Measurements from ENCODE around the gene INSIG2. TPM values are rescaled to one million over a fixed set of nuclear protein-coding genes. Genes with fewer than 3 reads are reported as not detected.

Gene INSIG2
- total RNA-seq, result 4.0 TPM

GRCh38 chr2:118088051-118089024 lies at the start of gene INSIG2:
Gene INSIG2 (plus strand): TSS chr2:118088471. CDS start chr2:118096557, 8,086 bp downstream.
- H3K4me3 ChIP-seq (ENCODE audit: low read length), result peak within 1 kb of the TSS; percentile 67
- no peaks in the 10 kb centered on the region for H3K27me3 ChIP-seq (ENCODE audit: insufficient read depth, low read length)
- no peaks in the 10 kb centered on the region for H3K9me3 ChIP-seq (ENCODE audit: low read depth, low read length)
- H3K4me1 ChIP-seq (ENCODE audit: insufficient read depth, low read length), result peaks cover 21% of the 10 kb centered on the region

DNA sequence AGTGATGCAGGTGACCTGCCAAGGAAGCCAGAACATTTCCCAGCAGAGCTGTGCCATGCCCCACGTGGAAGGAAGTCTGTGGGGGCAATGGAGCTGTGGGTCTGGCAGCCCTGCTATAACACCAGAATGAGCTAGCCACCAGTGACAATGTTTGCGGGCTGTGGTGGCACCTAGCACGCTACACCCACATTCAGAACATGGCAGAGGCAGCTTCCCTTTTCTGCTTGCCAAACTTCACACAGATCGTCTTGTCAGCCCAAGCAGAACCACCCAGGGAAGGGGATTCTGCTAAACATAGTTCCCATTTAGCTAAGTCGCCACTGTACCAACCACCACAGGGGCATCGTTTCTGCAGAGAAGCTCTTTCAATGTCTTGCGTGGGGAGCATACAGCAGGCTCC lies 47.4 kb upstream of the INSIG2 start:
- H3K4me1 ChIP-seq (ENCODE audit: insufficient read depth, low read length), result no peaks in the 10 kb centered on the region
- peaks cover 5% of the 10 kb centered on the region for H3K9me3 ChIP-seq (ENCODE audit: low read depth, low read length)
- H3K4me3 ChIP-seq (ENCODE audit: low read length), result no peak overlapping the region
- H3K27me3 ChIP-seq (ENCODE audit: insufficient read depth, low read length), result peaks cover 49% of the 10 kb centered on the region

GRCh38 chr2:118044103-118044716 lies 44.1 kb upstream of the INSIG2 start:
- Histone ChIP-seq H3K4me1 (ENCODE audit: insufficient read depth, low read length) (peaks cover 8% of the 10 kb centered on the region), H3K27me3 (ENCODE audit: insufficient read depth, low read length) (peaks cover 47% of the 10 kb centered on the region), H3K4me3 (ENCODE audit: low read length) (no peak overlapping the region), H3K9me3 (ENCODE audit: low read depth, low read length) (no peaks in the 10 kb centered on the region)

DNA sequence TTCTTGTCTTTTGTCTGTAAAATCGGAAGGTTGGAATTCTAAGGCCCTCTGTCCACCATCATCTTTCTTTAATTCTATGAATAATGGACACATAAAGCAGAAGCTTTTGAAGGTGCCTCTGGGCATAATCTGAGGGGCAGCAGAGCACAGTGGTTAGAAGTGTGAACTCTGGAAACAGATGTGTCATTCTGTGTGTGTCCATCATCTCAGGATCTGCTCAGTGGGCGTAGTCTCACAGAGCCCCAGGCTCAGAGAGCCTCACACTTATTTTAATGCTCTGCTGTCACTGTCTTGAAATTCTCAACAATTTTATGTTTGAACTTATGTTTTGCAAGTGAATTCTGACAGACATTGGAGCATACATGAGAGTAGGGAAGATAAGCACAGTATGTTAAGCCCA lies 43.4 kb upstream of the INSIG2 start:
- Histone ChIP-seq H3K4me1 (ENCODE audit: insufficient read depth, low read length) (peaks cover 14% of the 10 kb centered on the region), H3K27me3 (ENCODE audit: insufficient read depth, low read length) (peaks cover 42% of the 10 kb centered on the region), H3K9me3 (ENCODE audit: low read depth, low read length) (no peaks in the 10 kb centered on the region), H3K4me3 (ENCODE audit: low read length) (no peak overlapping the region)

DNA sequence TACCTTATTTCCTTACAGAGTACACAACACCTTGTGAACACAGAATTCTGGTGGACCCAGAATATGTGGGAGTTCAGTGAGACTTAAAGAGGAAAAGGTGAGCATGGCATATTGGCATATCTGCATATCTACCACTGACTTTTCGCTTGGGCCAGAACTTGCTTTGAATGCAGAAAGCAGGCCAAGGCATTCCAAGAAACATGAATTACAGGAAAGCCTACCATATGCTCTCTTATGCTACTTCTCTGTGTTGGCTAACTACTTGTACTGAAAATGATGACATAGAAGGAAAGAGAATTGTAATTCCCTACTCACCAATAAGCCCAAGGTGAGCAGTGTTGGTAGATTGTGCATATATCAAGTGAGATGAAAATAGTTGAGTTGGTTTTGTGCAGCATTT lies 43.0 kb upstream of the INSIG2 start:
- Histone ChIP-seq H3K4me1 (ENCODE audit: insufficient read depth, low read length) (peaks cover 18% of the 10 kb centered on the region), H3K27me3 (ENCODE audit: insufficient read depth, low read length) (peaks cover 42% of the 10 kb centered on the region), H3K9me3 (ENCODE audit: low read depth, low read length) (no peaks in the 10 kb centered on the region), H3K4me3 (ENCODE audit: low read length) (no peak overlapping the region)

GRCh38 chr2:118046634-118047210 lies 41.5 kb upstream of the INSIG2 start:
- Histone ChIP-seq H3K27me3 (ENCODE audit: insufficient read depth, low read length) (peaks cover 37% of the 10 kb centered on the region), H3K4me1 (ENCODE audit: insufficient read depth, low read length) (peaks cover 22% of the 10 kb centered on the region), H3K4me3 (ENCODE audit: low read length) (no peak overlapping the region), H3K9me3 (ENCODE audit: low read depth, low read length) (no peaks in the 10 kb centered on the region)

GRCh38 chr2:118047380-118047826 lies 40.9 kb upstream of the INSIG2 start:
- Histone ChIP-seq H3K4me1 (ENCODE audit: insufficient read depth, low read length) (peaks cover 22% of the 10 kb centered on the region), H3K27me3 (ENCODE audit: insufficient read depth, low read length) (peaks cover 35% of the 10 kb centered on the region), H3K9me3 (ENCODE audit: low read depth, low read length) (no peaks in the 10 kb centered on the region), H3K4me3 (ENCODE audit: low read length) (no peak overlapping the region)

GRCh38 chr2:118048401-118048800 lies 39.9 kb upstream of the INSIG2 start:
- Histone ChIP-seq H3K4me1 (ENCODE audit: insufficient read depth, low read length) (peaks cover 22% of the 10 kb centered on the region), H3K9me3 (ENCODE audit: low read depth, low read length) (no peaks in the 10 kb centered on the region), H3K27me3 (ENCODE audit: insufficient read depth, low read length) (peaks cover 28% of the 10 kb centered on the region), H3K4me3 (ENCODE audit: low read length) (no peak overlapping the region)

GRCh38 chr2:118049140-118049815 lies 39.0 kb upstream of the INSIG2 start:
- Histone ChIP-seq H3K4me3 (ENCODE audit: low read length) (no peak overlapping the region), H3K27me3 (ENCODE audit: insufficient read depth, low read length) (peaks cover 25% of the 10 kb centered on the region), H3K4me1 (ENCODE audit: insufficient read depth, low read length) (peaks cover 23% of the 10 kb centered on the region), H3K9me3 (ENCODE audit: low read depth, low read length) (no peaks in the 10 kb centered on the region)

- Histone ChIP-seq H3K4me3 (ENCODE audit: low read length) (no peak overlapping the region), H3K27me3 (ENCODE audit: insufficient read depth, low read length) (peaks cover 24% of the 10 kb centered on the region), H3K4me1 (ENCODE audit: insufficient read depth, low read length) (peaks cover 28% of the 10 kb centered on the region), H3K9me3 (ENCODE audit: low read depth, low read length) (no peaks in the 10 kb centered on the region)
These were observed 38.5 kb upstream of the INSIG2 start for GRCh38 chr2:118049816-118050140.

DNA sequence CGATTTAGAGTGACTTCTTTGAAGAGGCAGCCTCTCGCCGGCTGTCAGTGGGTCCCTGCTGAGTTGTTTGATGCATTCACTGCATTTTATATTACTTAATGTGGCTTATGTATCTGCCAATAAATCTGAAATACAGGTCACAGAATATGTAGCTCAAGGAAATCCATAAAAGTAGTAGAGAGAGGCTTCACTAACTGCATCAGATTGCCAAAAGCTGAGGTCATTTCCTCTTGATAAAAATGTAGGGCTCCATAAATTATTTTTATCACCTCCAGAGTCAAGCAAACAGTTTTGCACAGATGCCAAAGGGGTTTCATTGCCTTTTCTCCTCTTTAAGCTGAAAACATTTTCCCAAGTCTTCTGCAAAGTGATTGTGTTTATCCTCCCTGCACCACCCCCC lies 37.9 kb upstream of the INSIG2 start:
- no peak overlapping the region for H3K4me3 ChIP-seq (ENCODE audit: low read length)
- H3K27me3 ChIP-seq (ENCODE audit: insufficient read depth, low read length), result peaks cover 18% of the 10 kb centered on the region
- peaks cover 35% of the 10 kb centered on the region for H3K4me1 ChIP-seq (ENCODE audit: insufficient read depth, low read length)
- H3K9me3 ChIP-seq (ENCODE audit: low read depth, low read length), result no peaks in the 10 kb centered on the region

GRCh38 chr2:118050974-118051373 lies 37.3 kb upstream of the INSIG2 start:
- Histone ChIP-seq H3K4me1 (ENCODE audit: insufficient read depth, low read length) (peaks cover 40% of the 10 kb centered on the region), H3K9me3 (ENCODE audit: low read depth, low read length) (no peaks in the 10 kb centered on the region), H3K4me3 (ENCODE audit: low read length) (no peak overlapping the region), H3K27me3 (ENCODE audit: insufficient read depth, low read length) (peaks cover 18% of the 10 kb centered on the region)

DNA sequence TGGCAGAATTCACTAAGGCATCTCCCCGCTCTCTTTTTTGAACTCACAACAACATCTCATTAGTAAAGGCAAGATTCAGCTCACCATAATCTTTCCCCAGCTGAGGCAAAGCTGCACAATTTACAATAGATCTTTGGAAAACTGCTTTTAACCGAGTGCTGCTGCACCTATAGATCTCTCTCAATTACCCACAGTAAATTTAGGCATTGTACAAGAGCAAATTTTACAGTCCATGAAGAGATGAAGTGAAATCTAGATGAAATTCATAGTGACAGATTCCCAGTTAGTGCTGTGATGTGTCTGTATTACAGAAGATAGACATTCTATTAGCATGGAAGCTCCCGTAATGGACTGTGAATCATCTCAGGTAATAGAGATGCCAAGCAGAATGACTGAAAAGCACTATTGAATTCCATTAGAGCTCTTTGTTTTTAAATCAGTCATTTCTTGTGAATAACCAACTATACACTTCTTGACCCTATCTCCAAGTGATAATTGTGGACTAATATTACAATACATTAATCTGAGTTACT lies 36.4 kb upstream of the INSIG2 start:
- Histone ChIP-seq H3K4me1 (ENCODE audit: insufficient read depth, low read length) (peaks cover 50% of the 10 kb centered on the region), H3K4me3 (ENCODE audit: low read length) (no peak overlapping the region), H3K9me3 (ENCODE audit: low read depth, low read length) (no peaks in the 10 kb centered on the region)

DNA sequence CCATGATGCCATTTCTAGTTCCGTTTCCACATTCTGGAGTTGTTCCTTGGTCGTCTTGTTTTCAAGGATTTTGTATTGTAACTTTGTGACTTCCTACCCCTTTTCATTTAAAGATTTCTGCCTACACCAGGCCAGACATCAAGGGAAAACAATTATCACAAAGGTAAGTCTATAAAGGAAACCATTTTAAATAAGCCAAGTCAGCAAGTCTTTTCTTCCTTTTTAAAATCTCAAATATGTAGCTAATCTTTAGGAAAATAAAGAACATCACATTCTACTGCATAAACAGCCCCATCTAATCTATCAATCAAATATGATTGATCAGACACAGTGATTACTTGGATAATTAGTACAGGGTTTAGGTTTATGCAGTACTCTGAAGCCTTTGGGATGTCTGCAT lies 35.8 kb upstream of the INSIG2 start:
- H3K4me1 ChIP-seq (ENCODE audit: insufficient read depth, low read length), result peaks cover 51% of the 10 kb centered on the region
- H3K27me3 ChIP-seq (ENCODE audit: insufficient read depth, low read length), result peaks cover 14% of the 10 kb centered on the region
- no peaks in the 10 kb centered on the region for H3K9me3 ChIP-seq (ENCODE audit: low read depth, low read length)
- H3K4me3 ChIP-seq (ENCODE audit: low read length), result no peak overlapping the region

More for the DNA sequence above, 36.4 kb upstream of the INSIG2 start:
- H3K27me3 ChIP-seq (ENCODE audit: insufficient read depth, low read length), result peaks cover 18% of the 10 kb centered on the region
